Stimulated activated CD4-positive, alpha-beta T cell treated with anti-CD3 and anti-CD28 coated beads, TNF-alpha, amount 100 ng/mL, for 48 hours (primary cell): Measurements from ENCODE around the gene TGFB1.
"Not testable (repeated sequence)": the region's sequence is repeated elsewhere in the genome, so short reads cannot be mapped to it uniquely, and the experiment has no call there.

Source experiments
- DNase-seq, 3 donors: peaks; one replicate each; pipeline ENCODE4 v3.0.0-alpha.2; 2020; ENCODE audit warnings: low read depth in 3 of 3

TGFB1 gene

DNA sequence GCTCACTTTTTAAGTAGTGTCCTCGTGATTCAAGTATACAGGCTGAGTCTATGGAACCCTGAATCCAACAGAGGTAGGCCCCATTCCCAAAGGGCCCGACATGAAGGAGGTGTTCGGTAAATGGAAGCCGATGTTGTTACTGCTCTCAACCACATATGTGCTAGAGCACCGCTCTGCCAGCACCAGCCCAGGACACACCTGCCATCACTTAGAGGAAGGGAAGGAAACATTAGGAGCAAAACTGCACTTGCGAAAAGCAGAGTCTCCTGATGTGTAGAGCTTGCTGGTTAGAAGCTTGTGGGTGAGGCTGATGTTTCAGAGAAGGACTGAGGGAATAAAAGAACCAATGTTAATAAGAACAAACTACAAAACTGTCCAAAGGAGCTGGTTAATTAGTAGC is 53.2 kb downstream of the TGFB1 start:
- no peak for DNase-seq

- no peak for DNase-seq
Measured at GRCh38 chr19:41299755-41300089, 54.0 kb downstream of the TGFB1 start.

- no peak for DNase-seq
Measured at GRCh38 chr19:41299046-41299754, 54.5 kb downstream of the TGFB1 start.

DNA sequence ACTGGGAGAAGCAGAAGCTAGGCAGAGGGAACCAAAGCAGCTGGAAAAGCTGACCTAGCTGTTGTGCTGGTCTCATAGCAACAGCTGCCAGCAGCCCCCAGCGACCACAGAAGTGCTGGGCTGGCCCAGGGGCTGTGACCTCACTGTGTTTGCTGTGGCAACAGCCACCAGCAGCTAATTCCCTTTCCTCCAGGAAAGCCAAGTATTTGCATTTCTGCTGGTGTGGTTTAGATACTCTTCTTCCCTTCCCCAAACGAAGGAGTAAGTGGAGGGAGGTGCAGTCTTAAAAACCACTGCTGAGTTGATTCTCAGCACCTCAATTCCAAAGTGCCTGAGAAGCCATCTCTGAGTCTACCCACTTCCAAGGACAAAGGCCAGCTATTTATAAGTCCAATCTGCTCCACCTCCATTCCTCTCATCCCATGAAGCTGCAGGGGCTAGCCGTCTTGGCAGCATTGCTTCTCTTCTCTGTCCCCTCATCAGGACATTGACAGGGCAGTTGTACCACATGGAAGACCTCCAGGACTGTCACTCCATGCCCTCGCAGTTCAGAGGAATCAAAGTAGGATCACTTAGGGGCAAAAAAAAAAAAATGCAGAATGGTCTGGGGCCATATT is 55.3 kb downstream of the TGFB1 start:
- DNase-seq = no peak

DNA sequence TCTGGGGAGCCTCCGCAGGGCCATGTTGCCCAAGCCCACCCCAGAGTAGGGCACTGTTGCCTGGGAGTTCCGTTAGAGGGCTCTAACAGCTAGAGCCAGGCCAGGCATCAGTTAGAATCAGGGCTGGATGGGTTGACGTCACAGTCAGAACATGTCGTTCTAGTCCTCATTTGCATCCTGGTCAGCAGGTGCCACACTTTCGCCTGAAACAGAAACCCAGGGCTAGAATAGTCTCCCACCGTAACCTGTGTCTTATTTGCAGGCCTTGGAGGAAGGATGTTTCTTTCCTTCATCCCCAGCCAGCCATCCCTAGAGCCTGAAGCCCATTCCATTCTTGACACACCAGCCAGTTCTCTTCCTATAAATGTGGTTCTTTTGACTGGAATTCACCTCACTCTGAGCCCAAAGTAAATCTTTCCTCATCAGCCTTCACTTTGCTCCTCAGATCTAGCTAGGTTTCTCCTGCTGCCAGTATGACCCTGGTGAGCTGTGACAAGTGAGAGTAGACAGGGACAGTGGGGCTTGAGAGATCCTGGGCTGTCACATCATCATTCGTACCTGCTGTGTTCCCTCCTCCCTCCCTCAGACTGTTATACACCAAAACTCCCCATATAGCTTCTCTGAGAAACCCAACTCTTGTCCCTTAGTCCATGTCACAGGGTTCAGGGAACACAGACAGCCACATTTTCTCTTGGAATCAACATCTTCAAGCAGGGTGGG is 55.9 kb downstream of the TGFB1 start:
- no peak for DNase-seq

DNA sequence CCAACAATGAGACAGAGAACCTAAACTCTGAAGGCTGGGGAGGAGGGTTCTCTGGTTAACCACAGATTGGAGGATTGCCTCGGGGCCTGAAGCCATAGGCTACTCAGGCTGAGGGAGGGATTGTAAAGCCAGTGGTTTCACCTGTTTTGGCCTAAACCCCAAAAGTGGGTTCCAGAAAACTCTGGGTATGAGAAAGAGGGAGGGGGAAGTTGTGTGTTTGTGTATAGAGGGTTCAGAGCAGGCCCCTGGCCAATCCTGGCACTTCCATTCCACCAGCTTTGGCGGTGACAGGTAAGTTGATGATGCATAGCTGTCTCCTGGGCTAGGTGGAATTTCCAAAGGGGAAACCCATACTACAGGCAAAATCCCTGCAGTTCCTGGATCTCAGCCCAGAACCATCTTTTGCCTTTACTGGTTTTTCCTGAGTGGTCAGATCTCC is 57.3 kb downstream of the TGFB1 start:
- no peak for DNase-seq

- DNase-seq = no peak
Measured at GRCh38 chr19:41295499-41295898, 58.2 kb downstream of the TGFB1 start.

DNA sequence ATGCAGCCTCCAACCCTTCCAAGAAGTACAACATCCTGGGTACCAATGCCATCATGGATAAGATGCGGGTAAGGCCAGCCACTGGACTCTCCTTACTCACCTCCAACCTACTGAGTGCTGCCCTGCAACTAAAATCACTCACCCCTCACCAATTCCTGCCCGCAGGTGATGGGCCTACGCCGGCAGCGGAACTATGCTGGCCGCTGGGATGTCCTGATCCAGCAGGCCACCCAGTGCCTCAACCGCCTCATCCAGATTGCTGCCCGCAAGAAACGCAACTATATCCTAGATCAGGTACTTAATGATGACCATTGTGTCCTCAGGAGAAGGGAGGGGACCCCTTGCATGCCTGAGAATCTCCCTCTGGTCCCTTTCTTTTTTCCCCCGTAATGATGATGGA is 59.3 kb downstream of the TGFB1 start:
- no peak for DNase-seq

GRCh38 chr19:41289814-41290213 is 63.9 kb downstream of the TGFB1 start:
- not testable (repeated sequence) for DNase-seq

GRCh38 chr19:41288673-41289530 is 64.8 kb downstream of the TGFB1 start:
- DNase-seq = no peak
